ENCODE data around the gene PRR22. TPM values are rescaled to one million over a fixed set of nuclear protein-coding genes. Genes with fewer than 3 reads are reported as not detected.
"Not testable (repeated sequence)": the region's sequence is repeated elsewhere in the genome, so short reads cannot be mapped to it uniquely, and the experiment has no call there.

The PRR22 gene
- polyA plus RNA-seq, 12 donors, result 0.62 to 4.4 (median 1.2) TPM; not detected in 2

DNA sequence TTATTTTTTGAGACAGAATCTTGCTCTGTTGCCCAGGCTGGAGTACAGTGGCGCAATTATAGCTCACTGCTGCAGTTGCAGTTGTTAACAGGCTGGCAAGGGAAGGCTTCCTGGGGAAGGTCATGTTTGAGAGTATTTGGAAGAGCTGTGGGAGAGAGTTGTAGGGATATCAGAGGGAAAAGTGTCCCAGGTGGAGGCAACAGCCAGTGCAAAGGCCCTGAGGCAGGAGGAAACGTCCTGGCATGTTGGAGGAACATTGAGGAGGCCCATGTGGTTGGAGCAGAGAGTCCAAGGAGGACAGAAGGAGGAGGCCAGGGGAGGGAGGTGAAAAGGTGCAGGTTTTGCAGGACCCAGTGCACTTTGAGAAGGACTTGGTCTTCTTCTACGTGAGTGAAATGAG, 8.6 kb upstream of the PRR22 start:
- DNase-seq, result no peak

DNA sequence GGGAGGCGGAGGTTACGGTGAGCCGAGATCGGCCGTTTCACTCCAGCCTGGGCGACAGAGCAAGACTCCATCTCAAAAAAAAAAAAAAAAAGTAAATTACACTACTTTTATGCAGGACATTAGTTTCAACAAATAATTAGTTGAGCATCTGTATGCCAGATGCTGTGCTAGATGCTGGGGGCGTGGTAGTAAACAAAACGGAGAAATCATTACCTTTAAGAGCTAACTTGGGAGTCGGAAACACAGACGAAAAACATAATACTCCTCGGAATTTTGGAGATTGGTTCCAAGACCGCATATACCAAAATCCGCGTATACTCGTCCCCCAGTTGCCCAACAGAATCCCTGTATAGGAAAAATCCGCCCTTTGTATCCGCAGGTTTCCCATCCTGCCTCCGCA, 7.7 kb upstream of the PRR22 start:
- DNase-seq, result no peak

DNA sequence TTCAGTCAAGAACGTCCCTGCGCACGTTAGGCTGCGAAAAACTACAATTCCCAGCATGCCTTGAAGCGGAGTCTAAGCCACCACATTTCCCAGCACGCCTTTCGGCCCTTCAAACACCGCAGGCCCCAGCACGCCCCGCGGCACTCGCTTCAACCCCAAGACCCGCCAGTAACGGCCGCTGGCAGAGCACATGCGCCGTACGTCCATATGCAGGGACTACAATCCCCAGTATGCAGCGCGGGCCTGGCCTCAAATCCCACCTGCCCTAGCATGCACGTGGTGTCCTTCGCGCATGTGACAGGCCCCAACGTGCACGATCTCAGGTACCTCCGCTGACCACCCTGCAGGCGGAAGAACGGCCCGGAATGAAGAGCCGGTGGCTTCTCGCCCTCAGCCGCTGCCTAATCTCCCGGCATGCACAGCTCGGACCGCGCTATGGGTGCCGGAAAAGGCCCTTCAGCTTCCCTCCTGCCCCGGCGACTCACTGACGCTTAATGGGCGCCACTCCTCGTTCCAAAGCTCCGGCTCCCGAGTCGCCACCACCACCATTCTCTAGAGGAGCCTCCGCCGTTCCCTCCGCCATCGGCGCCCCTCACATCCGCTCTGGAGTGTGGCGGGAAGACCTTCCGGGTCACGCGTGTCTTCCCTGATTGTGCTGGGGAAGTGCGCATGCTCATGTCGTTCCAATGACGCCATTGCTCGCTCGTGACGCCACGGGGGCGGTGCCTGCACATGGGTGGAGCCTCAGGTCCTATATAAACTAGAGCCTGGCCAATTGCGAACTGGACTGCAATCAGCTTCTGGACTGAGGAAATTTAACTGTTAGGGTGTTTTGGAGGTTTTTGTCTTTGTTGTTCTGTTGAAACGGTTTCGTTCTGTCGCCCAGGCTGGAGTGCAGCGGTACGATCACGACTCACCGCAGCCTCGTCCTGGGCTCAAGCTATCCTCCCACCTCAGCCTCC, 6.3 kb upstream of the PRR22 start, which contains the start of gene DUS3L:
Gene DUS3L, minus strand, starts transcription at position 605 of the 962 bp plus-strand sequence. Its CDS starts 22 bp downstream, at position 583.
- DNase-seq, result peak; percentile 97

DNA sequence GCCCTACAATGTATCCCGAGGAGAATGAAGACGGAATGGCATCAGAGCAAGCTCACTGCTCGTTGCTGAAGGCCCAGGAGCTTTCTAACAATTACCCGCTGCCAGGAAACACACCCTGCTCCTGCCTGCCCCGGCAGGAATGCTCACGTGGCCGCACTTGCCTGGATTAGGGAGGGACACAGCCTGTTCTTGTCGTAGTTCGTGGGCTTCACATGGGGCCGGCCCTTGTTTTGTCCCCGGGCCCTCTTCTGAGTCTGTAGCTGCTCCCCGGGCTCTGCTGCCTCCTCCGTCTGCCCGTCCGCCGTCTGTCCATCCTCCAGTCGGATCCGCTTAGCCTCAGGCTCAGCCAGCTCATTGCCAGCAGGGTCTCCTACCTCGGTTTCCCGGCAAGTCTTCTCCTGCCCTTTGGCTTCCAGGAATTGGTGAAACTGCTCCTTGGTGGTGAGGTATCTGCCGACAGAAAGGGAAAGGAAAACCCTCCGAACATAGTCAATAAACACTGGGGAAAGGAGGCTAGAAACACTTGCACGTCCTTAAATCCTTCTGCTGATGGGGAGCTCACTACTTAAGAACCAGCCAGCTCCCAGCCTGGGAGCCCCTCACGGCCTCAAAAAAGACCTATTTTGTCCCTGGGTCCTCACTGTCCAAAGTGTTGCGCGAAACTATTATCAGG, 5.5 kb upstream of the PRR22 start:
- DNase-seq, result no peak

DNA sequence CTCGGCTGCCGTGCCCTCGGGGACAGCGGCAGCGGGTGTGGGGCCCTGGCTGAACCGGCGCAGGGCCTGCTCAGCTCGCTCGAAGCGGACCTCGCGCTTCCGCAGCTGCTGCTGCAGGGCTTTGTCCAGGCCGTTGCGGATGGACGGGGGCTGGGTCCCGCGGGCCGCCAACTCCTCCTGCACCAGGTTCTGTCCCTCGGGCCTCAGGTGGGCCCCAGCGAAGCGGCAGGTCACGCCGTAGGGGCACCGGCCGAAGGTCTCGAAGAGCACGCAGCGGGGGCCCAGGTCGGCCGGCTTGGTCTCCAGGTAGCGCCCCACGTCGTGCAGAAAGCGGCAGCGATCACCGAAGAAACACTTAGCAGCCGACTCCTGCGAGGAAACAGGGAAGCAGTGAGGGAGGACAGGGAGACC, 4.8 kb upstream of the PRR22 start:
- DNase-seq, result no peak

DNA sequence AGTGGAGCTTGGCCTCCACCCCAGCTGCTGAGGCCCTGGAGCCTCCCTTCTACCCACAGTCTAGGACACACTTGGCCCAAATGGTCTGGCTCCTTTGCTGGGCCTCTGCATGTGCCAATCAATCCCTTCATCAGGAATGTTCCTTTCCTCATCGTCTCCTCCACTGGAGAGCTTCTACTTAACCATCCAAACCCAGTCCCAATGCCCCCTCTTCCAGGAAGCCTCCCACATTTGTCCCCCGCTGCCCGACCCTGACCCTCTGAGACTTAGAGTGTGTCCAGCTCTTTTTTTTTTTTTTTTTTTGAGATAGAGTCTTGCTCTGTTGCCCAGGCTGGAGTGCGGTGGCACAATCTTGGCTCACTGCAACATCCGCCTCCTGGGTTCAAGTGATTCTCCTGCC, 3.9 kb upstream of the PRR22 start:
- DNase-seq, result no peak

DNA sequence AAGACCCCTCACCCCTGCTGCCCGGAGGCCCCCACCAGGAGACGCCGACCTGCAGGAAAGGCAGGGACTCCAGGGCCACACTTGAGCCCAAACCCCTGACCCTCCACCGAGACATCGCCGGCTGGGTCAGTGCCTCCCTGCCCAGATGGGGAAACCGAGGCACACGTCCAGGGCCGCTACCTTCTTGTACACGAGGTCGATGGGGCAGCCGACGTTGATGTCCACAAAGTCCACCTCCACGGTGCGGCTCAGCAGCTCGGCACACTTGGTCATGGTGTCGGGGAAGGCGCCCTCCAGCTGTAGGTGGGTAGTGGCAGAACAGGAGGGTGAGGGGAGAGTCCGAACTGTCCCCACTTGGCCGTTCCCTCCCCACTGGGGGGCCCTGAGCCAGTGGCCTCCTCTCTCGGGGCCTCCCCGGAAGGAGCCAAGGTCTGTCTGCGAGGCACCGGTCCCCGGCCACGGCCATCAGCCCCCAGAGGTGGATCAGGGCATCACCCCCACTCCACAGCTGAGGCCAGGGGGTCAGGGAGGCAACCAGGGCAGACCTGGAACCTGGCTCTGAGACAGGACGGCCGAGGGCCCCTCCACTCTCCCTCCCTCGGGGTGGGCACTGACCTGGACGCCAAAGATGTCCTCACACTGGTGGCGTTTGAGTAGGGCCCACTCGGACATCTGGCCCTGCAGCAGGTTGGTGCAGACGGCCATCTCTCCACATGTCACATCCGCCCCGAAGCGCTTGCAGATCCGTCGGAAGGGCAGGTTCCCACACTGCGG, 3.0 kb upstream of the PRR22 start:
- no peak for DNase-seq

DNA sequence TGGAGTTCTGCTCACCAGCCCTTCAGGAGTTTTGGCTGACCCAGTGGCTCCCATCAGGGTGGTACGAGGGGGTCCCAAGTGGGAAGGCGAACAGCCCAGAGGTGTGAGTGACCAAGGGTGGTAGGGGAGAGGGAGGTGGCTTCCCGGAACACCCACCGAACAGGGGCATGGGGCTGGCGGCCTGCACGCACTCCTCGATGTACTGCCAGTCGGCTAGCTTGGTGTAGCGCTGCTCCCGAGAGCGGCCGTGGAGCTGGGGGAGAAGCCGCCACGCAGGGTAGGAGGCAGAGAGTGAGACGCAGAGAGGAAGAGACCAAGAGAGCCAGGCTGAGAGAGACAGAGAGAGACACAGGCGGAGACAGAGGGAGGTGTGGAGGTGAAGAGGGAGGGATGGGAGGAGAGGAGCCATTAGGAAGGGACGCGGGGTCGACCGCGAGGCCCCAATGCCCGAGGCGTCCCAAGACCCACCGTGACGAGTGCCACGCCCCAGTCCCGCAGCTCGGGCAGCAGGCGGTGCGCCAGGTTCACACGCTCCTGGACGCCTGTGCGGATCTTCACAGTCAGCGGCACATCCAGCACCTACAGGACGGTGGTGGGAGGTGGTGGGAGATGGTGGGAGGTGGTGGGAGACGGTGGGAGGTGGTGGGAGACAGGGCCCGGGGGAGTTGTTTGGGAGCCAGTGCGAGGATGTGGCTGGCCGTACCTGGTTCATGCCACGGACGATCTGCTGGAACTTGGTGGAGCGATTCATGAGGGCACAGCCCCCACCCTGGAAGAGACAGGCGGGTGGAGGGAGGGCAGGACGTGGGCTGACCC, 2.3 kb upstream of the PRR22 start:
- no peak for DNase-seq

DNA sequence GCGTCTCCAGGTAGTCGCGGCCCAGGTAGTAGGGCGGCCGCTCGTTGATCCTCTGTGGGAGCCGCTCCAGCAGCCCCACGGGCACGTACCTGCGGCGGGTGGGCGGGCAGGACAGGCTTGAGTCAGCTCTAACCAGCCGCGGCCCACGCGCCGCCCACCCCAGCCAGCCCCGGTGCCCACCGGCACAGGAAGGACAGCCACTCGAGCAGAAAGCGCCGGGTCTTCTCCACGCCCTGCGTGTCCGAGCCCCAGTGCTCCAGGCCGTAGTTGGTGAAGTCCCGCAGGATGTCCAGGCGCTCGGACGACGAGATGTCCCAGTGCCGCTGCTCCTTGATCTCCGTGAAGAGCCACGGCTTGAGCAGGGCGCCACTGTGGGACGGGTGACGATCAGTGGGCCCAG, 877 bp upstream of the PRR22 start:
- DNase-seq, result no peak

DNA sequence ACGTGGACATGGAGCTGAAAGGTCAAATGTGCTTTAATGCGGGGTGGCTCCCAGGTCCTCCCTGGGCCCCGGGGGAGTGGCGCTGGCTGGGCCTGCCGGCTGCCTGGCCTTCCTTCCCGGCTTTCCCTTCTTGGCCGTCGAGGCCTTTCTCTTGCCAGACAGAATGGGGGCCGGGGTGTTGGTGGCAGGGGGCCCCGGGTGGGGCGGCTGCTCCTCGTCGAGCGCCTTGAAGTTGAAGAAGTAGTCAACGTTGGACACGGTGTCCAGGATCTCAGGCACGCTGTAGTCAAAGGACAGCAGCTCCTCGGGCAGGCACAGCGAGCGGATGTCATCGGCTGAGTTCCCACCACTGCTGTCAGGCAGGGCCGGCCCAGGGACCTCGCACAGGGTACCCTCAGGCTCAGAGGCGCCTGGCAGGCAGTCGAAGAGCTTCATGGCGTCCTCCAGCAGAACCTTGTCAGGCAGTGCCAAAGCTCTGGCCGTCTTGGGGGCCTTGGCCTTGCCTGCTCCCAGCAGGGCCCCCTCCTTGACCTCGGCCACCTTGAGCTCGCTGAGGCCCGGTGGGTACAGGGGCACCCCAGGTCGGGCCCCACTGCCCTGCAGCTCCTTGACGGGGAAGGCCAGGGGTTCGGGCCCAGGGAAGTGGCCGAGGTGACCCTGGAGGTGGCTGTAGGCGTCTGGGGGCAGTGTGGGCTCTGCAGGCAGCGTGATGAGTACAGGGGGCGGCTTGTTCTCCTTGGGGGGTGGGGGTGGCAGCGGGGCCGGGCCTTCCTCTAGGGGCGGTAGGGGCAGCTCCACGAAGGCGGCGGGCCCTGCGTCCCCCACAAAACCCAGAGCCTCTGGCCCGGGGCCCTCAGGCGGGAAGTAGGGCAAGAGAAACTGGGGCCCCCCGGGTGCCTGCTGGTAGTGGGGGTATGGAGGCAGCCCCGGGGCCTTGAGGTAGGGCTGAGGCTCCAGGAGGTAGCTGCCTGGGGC, 1.3 kb downstream of the PRR22 start:
- DNase-seq, result no peak

DNA sequence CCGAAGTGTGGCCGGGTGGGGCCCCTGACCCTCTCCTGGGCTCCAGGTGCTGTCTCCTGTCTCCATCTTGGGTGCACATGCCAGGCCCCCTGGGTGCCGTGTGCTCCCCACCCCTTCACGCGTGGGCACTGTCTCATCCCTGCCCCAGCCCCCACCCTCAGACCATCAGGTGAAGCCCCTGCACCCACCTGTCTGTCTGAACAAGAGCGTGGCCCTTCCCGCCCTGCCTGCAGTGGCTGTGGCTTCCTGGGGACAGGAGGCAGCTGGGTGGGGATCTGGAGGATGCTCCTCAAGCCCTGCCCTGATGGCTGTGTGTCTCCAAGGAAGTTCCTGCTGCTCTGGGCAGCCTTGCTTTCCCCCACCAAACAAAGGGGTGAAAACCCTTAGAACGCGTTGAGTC, 2.2 kb downstream of the PRR22 start:
- no peak for DNase-seq

DNA sequence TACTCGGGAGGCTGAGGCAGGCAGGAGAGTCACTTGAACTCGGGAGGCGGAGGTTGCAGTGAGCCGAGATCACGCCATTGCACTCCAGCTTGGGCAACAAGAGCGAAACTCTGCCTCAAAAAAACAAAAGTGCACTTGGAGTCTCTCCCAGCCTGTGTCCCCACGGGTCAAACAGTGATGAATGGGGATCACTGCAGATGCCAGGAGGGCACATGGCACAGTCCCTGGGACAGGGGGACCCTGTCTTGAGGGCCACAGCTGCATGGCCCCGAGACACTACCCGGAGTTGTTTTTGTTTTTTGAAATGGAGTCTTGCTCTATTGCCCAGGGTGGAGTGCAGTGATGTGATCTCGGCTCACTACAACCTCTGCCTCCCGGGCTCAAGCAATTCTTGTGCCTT, 3.6 kb downstream of the PRR22 start:
- DNase-seq, result not testable (repeated sequence)

DNA sequence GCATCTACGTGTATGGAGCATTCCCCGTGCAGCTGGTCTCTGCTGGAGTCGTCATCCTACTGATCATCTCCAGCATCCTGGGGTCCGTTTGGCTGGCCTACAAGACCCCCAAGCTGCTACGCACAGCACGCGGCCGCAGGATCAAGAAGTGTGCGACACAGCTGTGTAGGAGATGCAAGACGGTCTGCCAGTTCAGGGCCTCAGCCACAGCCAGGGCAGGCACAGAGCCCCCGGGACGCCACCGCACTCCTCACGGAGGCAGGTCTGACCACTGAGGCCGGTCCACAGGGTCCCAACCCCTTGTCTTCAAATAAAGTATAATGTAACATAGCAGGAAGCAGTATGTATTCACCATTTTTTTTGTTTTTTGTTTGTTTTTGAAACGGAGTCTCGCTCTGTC, 6.1 kb downstream of the PRR22 start:
- no peak for DNase-seq

DNA sequence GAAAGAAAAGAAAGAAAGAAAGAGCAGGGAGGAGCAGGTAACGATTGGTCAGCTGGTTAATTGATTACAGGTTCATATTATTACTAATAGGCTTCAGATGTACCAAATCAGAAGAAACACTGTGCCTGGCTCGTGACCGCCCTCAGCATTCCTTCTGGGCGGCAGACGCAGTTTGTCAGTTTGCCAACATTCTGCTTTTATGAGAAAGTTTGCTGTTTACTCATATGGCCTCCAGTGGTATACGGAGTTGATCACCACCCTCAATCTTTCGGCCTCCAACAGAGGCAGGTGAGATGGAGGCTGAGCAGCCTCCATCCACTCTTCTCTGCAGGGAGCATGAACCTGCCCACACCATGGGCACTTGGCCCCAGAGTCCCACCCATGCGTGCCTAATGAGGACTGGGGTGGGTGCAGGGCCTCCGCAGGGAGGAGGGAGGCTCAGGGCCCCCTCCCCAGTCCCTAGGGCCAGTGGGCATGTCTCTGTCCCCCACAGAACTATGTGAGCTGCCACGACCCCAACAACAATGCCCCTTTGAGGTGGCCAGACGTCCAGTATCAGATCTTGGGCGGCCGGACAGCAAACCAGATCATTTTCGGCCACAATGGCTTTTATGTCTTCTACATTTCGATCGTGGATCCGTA, 8.8 kb downstream of the PRR22 start:
- DNase-seq, result no peak

DNA sequence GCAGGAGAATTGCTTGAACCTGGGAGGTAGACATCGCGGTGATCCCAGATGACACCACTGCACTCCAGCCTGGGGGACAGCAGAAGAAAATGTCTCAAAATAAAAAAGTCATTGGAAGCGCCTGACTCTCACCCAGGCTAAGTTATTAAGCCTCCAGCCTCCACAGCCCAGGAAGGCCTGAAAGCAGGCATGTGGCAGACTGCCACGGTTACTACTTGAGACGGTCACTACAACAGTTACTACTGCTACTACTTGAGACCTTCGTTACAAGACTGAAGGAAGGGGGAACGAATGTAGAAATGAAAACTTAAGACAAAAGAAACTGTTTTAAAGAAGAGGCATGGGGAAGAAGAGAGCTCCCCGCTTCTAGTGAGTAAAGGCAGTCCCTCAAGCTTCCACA, 9.6 kb downstream of the PRR22 start:
- no peak for DNase-seq

DNA sequence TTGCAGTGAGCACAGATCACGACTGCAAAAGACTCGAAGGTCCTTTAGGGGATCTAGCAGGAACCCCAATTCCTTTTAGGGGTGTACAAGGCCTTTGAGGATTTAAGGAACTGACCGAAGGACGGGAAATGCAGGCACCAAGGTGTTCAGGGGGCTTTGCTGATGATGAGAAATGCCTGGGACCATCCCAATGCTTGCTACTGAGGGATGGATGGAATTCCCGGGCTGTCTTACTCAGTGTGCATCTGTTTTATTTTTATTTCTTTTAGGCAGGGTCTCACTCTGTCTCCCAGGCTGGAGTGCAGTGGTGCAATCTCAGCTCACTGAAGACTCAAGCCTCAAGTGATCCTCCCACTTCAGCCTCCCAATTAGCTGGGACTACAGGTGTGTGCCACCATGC, 11.3 kb downstream of the PRR22 start:
- DNase-seq, result no peak

DNA sequence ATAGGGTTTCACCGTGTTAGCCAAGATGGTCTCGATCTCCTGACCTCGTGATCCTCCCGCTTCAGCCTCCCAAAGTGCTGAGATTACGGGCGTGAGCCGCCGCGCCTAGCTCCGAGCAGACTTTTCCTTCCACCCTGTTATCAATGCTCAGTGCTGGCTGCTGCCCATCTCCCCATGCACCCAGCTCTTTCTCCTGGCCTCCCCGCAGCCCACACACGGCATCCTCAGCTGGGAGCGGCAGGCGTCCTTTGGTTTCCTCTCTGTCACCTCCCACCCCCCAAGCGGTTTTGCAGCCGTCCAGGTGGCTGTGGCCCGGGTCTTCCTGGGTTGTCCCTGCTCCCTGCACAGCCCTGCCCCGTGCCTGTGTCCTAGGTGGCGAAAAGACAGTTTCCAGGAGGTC, 12.1 kb downstream of the PRR22 start:
- DNase-seq, result no peak

DNA sequence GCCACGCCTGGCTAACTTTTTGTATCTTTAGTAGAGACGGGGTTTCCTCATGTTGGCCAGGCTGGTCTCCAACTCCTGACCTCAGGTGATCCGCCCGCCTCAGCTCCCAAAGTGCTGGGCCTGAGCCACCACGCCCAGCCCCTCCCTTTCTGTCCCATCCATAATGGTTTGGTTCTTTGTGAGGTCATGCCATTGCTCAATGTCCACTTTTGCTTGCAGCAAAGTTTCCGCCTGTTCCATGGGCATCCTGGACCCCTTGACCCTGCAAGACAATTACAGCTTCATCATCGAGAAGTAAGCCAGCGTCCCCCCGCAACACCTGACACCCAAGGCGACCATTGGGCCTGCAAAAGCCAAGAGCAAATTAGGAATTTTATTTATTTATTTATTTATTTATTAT, 16.6 kb downstream of the PRR22 start:
- DNase-seq, result no peak

DNA sequence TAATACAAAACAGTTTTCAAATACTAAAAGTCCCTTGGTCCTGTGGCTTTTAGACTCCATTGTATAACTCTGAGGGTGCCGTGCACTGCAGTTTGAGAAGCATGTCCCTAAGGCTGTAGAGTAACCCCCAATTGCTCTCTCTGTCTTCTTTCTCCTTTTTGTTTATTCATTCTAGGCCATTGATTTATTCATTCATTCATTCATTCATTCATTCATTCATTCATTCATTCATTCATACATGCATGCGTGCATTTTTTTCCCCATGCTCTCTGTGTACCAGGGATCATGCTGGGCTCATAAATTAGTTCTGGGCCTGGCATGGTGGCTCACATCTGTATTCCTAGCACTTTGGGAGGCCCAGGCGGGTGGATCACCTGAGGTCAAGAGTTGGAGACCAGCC, 19.3 kb downstream of the PRR22 start:
- DNase-seq, result no peak
